Mesenchymal stem cell (in vitro differentiated cells and primary cell): ENCODE results near the gene SLC24A3.

ENCODE experiments used
- DNase-seq: peaks from one replicate; pipeline ENCODE4 v3.0.0-alpha.2; 2013
- H2AFZ ChIP-seq: one replicate; pipeline ENCODE4 v1.6.1; 2013; ENCODE audit warnings: low read depth, mild to moderate bottlenecking, control low read depth, inconsistent platforms, low read length, moderate library complexity
- H2AK5ac ChIP-seq: 2 replicates; pipeline ENCODE4 v1.6.1; 2013; ENCODE audit warnings: low read length, moderate library complexity, mild to moderate bottlenecking, inconsistent platforms; ENCODE audit not compliant: severe bottlenecking
- H2BK120ac ChIP-seq: one replicate; pipeline ENCODE4 v1.6.1; 2013; ENCODE audit warnings: low read depth, mild to moderate bottlenecking, inconsistent platforms, low read length, moderate library complexity
- H2BK12ac ChIP-seq, 2 experiments: one replicate each; pipeline ENCODE4 v1.6.1; 2013; ENCODE audit warnings: inconsistent platforms in 2 of 2, low read length in 2 of 2, mild to moderate bottlenecking in 2 of 2, moderate library complexity in 2 of 2, control low read depth in 1 of 2
- H2BK15ac ChIP-seq: one replicate; pipeline ENCODE4 v1.6.1; 2013; ENCODE audit warnings: mild to moderate bottlenecking, low read depth, inconsistent platforms; ENCODE audit not compliant: poor library complexity, severe bottlenecking
- H2BK5ac ChIP-seq: 2 replicates; pipeline ENCODE4 v1.6.1; 2013; ENCODE audit warnings: low read depth, mild to moderate bottlenecking, low read length, control low read depth, inconsistent platforms; ENCODE audit not compliant: poor library complexity, severe bottlenecking
- H3K14ac ChIP-seq, 2 experiments: one replicate each; pipeline ENCODE4 v1.6.1; 2013; ENCODE audit warnings: inconsistent platforms in 2 of 2, low read length in 2 of 2, control low read depth in 1 of 2, mild to moderate bottlenecking in 1 of 2, moderate library complexity in 1 of 2
- H3K18ac ChIP-seq, 2 experiments: one replicate each; pipeline ENCODE4 v1.6.1; 2013; ENCODE audit warnings: inconsistent platforms in 2 of 2, low read length in 2 of 2, control low read depth in 1 of 2, low read depth in 1 of 2, mild to moderate bottlenecking in 1 of 2
- H3K23ac ChIP-seq, 2 experiments: one replicate each; pipeline ENCODE4 v1.6.1; 2013; ENCODE audit warnings: inconsistent platforms in 2 of 2, low read length in 2 of 2, mild to moderate bottlenecking in 2 of 2, moderate library complexity in 2 of 2, control low read depth in 1 of 2
- H3K27ac ChIP-seq: 2 replicates; pipeline ENCODE4 v1.5.1; 2013; ENCODE audit warnings: mild to moderate bottlenecking, moderate library complexity, low read length, control low read depth, inconsistent platforms; ENCODE audit not compliant: poor library complexity, severe bottlenecking
- H3K27me3 ChIP-seq, 2 experiments: 2 replicates each; pipeline versions ENCODE4 v1.6.1 to v1.7.0; 2013; ENCODE audit warnings: low read length in 2 of 2, mild to moderate bottlenecking in 2 of 2, moderate library complexity in 2 of 2, control low read depth in 1 of 2, inconsistent platforms in 1 of 2; ENCODE audit not compliant: control insufficient read depth in 1 of 2, insufficient read depth in 1 of 2
- H3K36me3 ChIP-seq, 2 experiments: 2 replicates each; pipeline versions ENCODE4 v1.6.1 to v1.7.0; 2013; ENCODE audit warnings: low read length in 2 of 2, control low read depth in 1 of 2, inconsistent platforms in 1 of 2, low read depth in 1 of 2, mild to moderate bottlenecking in 1 of 2; ENCODE audit not compliant: insufficient read depth in 2 of 2, control insufficient read depth in 1 of 2
- H3K4ac ChIP-seq, 2 experiments: one replicate each; pipeline ENCODE4 v1.6.1; 2013; ENCODE audit warnings: inconsistent platforms in 2 of 2, low read length in 2 of 2, mild to moderate bottlenecking in 2 of 2, moderate library complexity in 2 of 2, control low read depth in 1 of 2, low read depth in 1 of 2
- H3K4me1 ChIP-seq: 2 replicates; pipeline ENCODE4 v1.6.1; 2013; ENCODE audit warnings: low read depth, low read length, control low read depth; ENCODE audit not compliant: control insufficient read depth, insufficient read depth
- H3K4me2 ChIP-seq: 2 replicates; pipeline ENCODE4 v1.6.1; 2013; ENCODE audit warnings: low read length, mild to moderate bottlenecking, inconsistent platforms; ENCODE audit not compliant: poor library complexity, severe bottlenecking
- H3K4me3 ChIP-seq, 2 experiments: 2 replicates each; pipeline versions ENCODE4 v1.5.1 to v1.7.0; 2013; ENCODE audit warnings: low read length in 2 of 2, mild to moderate bottlenecking in 2 of 2, control low read depth in 1 of 2, low read depth in 1 of 2; ENCODE audit not compliant: insufficient read depth in 1 of 2
- H3K79me1 ChIP-seq: replicated peaks from 2 replicates; pipeline ENCODE4 v1.6.1; 2013; ENCODE audit warnings: mild to moderate bottlenecking, control low read depth, low read length, inconsistent platforms; ENCODE audit not compliant: poor library complexity, severe bottlenecking
- H3K9ac ChIP-seq: 2 replicates; pipeline ENCODE4 v1.7.0; 2013; ENCODE audit warnings: mild to moderate bottlenecking, low read length, moderate library complexity
- H3K9me3 ChIP-seq: 2 replicates; pipeline ENCODE4 v1.7.0; 2013; ENCODE audit warnings: mild to moderate bottlenecking, low read length; ENCODE audit not compliant: control insufficient read depth
- H4K8ac ChIP-seq: one replicate; pipeline ENCODE4 v1.6.1; 2013; ENCODE audit warnings: inconsistent platforms, mild to moderate bottlenecking, low read length, moderate library complexity
- H4K91ac ChIP-seq: one replicate; pipeline ENCODE4 v1.6.1; 2013; ENCODE audit warnings: mild to moderate bottlenecking, low read length, inconsistent platforms
- WGBS: methylation state at CpG from one replicate; pipeline ENCODE4 v1.1.7; 2013; ENCODE audit warnings: mixed read lengths; 5-methylcytosine and 5-hydroxymethylcytosine counted together

Gene SLC24A3

DNA sequence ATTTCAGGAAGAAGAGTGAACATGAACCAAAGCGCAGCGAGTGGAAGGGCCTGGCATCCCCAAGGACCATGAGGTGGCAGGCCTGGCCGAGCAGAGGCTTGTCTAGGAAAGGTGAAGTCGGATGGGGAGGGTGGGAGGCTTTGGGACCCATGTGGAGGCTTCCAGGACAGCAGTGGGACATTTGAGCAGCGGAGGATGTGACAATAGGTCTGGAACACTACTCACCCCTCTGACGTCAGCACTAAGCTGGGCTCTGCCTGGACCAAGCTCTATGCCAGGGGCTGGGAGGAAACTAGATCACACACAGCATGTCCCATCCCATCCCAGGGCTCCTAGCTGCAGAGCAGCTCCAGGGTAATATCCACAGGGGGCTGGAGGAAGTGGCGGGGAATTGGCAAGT lies 370.3 kb downstream of the SLC24A3 start:
- Histone ChIP-seq H2BK12ac (no peak overlapping the region), H2BK5ac (no peak overlapping the region), H2AFZ (no peak overlapping the region), H3K9me3 (no peaks in the 10 kb centered on the region), H2AK5ac (no peak overlapping the region), H3K4me2 (no peak overlapping the region), H3K4me3 (no peak overlapping the region), H3K79me1 (no peaks in the 10 kb centered on the region), H2BK120ac (no peak overlapping the region), H3K4me1 (no peaks in the 10 kb centered on the region), H4K91ac (no peak overlapping the region), H3K23ac (no peak overlapping the region), H3K14ac (no peak overlapping the region), H4K8ac (no peak overlapping the region), H3K9ac (no peak overlapping the region), H3K27ac (no peak overlapping the region), H3K36me3 (no peaks in the 10 kb centered on the region), H3K27me3 (peaks cover 5 to 48% of the 10 kb centered on the region in 2 experiments), H2BK15ac (no peak overlapping the region), H3K4ac (no peak overlapping the region), H3K18ac (no peak overlapping the region)
- no peak for DNase-seq
- 68% methylated on average over 7 of the region's 7 CpGs for WGBS

DNA sequence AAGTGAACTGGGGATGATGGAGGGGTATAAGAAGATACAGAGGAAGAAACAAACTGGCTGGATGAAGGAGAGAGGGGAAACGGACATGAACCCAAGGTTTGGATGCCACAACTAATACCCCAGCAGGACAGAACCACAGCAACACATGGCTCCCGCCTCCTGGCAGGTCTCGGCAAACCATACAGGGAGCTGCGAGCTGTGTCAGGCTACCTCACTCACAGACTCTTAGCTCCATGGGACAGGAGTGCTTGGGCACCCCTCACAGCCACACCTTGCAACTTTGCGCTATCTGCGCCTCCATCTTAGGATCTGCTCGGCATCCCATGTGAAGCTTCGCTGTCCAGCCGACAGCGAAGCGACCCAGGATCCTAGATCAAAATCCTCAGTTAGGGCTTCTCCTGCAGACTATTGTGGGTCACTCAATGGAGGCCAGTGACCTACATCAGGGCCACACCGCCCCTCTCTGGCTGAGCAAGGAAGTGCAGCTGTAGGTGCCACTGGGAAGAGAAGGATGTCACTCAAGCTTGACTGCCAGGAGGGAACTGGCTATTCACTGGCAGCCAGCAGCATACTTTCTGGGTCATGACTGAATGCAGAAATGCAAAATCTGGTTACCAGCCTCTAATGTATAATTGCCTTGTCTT lies 371.2 kb downstream of the SLC24A3 start:
- H3K27ac ChIP-seq, result no peak overlapping the region
- no peaks in the 10 kb centered on the region for H3K36me3 ChIP-seq
- H3K4me2 ChIP-seq, result no peak overlapping the region
- H2BK15ac ChIP-seq, result no peak overlapping the region
- no peak overlapping the region for H3K14ac ChIP-seq
- peaks cover 5 to 48% of the 10 kb centered on the region in 2 experiments for H3K27me3 ChIP-seq
- H2AFZ ChIP-seq, result no peak overlapping the region
- H3K23ac ChIP-seq, result no peak overlapping the region
- no peak overlapping the region for H3K4me3 ChIP-seq
- no peaks in the 10 kb centered on the region for H3K4me1 ChIP-seq
- no peak overlapping the region for H3K4ac ChIP-seq
- H3K9me3 ChIP-seq, result no peaks in the 10 kb centered on the region
- H3K18ac ChIP-seq, result no peak overlapping the region
- 52% methylated on average over 11 of the region's 12 CpGs for WGBS
- no peak overlapping the region for H3K9ac ChIP-seq
- H3K79me1 ChIP-seq, result no peaks in the 10 kb centered on the region
- no peak overlapping the region for H2BK5ac ChIP-seq
- no peak overlapping the region for H2BK12ac ChIP-seq
- H4K8ac ChIP-seq, result no peak overlapping the region
- peak; percentile 21 for DNase-seq
- no peak overlapping the region for H4K91ac ChIP-seq
- H2BK120ac ChIP-seq, result no peak overlapping the region
- H2AK5ac ChIP-seq, result no peak overlapping the region

DNA sequence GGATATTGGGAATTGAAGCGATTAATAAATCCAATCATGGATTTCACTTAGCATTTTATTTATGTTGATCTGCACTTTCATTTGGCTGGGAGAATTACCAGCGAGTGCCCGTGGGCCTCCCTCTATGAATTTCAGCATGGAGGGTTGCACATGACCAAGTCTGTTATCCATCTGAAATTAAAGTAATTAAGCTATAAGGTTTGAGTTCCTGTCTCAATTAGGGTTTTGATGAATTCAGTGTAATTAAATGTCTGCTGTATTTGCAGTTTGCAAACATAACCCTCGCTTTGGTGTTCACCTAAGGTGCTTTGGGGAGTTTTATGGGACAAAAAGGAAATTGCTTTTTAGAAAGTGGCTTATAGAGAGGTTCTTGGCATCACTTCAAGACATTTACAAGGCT lies 375.8 kb downstream of the SLC24A3 start:
- Histone ChIP-seq H3K9me3 (no peaks in the 10 kb centered on the region), H3K79me1 (no peaks in the 10 kb centered on the region), H3K36me3 (no peaks in the 10 kb centered on the region), H4K91ac (no peak overlapping the region), H3K27ac (no peak overlapping the region), H3K14ac (no peak overlapping the region), H3K27me3 (peaks cover 0 to 36% of the 10 kb centered on the region in 2 experiments), H3K9ac (no peak overlapping the region), H3K23ac (no peak overlapping the region), H2BK12ac (no peak overlapping the region), H3K4me1 (no peaks in the 10 kb centered on the region), H3K4ac (no peak overlapping the region), H2AFZ (no peak overlapping the region), H2BK120ac (no peak overlapping the region), H3K18ac (no peak overlapping the region), H2BK5ac (no peak overlapping the region), H3K4me2 (no peak overlapping the region), H4K8ac (no peak overlapping the region), H2AK5ac (no peak overlapping the region), H2BK15ac (no peak overlapping the region), H3K4me3 (no peak overlapping the region)
- DNase-seq, result no peak
- WGBS, result 78% methylated on average over 4 of the region's 4 CpGs

DNA sequence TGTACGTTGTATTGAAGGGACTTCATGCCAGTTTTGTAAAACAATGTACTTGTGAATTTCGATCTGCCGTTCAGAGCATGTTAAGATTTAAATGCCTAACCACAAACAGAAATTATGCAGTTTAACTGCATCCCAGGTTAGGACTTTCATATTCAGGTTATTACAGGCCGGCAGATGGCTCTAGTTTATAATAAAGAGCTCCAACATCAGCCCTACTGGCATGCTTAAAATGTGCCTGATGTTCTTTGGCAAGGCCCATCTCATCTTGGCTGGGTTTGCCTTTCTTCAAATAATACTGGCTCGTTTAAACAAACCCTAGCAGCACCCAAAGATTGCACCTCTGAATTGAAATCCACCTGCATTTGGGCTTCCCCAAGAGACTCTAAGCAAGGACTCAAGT lies 376.3 kb downstream of the SLC24A3 start:
- Histone ChIP-seq H3K27ac (no peak overlapping the region), H2BK5ac (no peak overlapping the region), H3K27me3 (peaks cover 0 to 36% of the 10 kb centered on the region in 2 experiments), H2BK12ac (no peak overlapping the region), H3K4ac (no peak overlapping the region), H4K8ac (no peak overlapping the region), H2BK120ac (no peak overlapping the region), H3K79me1 (no peaks in the 10 kb centered on the region), H2AK5ac (no peak overlapping the region), H2AFZ (no peak overlapping the region), H3K9me3 (no peaks in the 10 kb centered on the region), H3K9ac (no peak overlapping the region), H4K91ac (no peak overlapping the region), H3K14ac (no peak overlapping the region), H3K23ac (no peak overlapping the region), H3K4me3 (no peak overlapping the region), H3K4me2 (no peak overlapping the region), H3K36me3 (no peaks in the 10 kb centered on the region), H2BK15ac (no peak overlapping the region), H3K4me1 (no peaks in the 10 kb centered on the region), H3K18ac (no peak overlapping the region)
- WGBS, result 77% methylated on average over 5 of the region's 5 CpGs
- no peak for DNase-seq
